NCI-H82 treated with DMSO at 0.1 percent for 48 hours (cell line): ENCODE measurements around the gene POLN.
"Not testable (repeated sequence)": the region's sequence is repeated elsewhere in the genome, so short reads cannot be mapped to it uniquely, and the experiment has no call there.

Source experiments
- DNase-seq: peaks from one replicate; lab custom pipeline; 2025; ENCODE audit not compliant: unreplicated experiment; lab: John Stamatoyannopoulos, UW

Gene POLN

DNA sequence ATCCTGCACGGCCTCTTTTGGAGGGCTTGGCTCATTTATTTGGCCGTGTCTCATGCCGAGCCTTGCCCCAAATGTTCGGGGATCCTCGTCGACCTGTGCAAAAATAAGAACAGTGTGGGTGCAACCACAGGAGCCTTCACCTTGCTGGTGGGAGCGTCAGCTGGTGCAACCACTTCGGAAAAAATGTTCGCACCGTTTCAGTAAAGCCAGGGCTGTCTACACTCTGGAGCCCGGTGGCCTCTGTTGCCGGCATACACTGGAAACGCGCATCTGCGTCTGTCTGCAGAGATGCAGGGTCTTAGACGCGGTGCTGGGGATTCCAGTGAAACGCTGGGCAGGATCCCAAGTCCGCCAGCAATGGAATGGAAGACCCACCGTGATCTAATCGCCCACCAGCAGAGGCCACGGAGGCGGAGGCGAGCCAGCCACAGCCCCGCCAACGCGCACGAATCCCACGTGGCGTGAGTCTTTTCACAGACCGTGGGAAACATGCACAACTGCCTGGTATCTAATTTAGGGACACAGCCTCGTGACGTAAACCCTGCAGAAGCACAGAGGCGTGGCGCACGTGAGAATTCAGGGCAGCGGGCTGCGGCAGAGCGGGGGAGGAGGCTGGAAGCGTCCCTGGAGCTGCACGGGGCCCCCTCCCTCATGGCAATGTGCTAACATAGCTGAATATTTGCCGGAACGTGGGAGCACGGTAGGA lies 33.8 kb upstream of the POLN start:
- no peak for DNase-seq

DNA sequence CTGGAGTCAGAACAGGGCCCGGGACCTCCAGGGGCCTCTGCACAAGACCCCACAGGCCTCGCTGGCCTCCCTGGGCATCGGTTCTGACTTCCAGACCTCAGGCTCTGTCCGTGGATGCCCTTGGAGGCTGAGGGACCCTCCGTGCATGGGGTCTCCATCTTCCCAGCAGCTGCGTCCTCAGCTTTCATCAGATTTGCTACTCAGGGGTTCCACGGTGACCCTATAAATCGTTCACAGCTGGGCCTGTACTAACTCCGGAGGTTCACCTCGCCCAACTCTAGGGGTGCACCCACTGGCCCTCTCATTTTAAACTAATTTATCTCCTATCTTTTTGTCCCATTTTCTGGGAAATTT lies 33.1 kb upstream of the POLN start:
- DNase-seq, result not testable (repeated sequence)

DNA sequence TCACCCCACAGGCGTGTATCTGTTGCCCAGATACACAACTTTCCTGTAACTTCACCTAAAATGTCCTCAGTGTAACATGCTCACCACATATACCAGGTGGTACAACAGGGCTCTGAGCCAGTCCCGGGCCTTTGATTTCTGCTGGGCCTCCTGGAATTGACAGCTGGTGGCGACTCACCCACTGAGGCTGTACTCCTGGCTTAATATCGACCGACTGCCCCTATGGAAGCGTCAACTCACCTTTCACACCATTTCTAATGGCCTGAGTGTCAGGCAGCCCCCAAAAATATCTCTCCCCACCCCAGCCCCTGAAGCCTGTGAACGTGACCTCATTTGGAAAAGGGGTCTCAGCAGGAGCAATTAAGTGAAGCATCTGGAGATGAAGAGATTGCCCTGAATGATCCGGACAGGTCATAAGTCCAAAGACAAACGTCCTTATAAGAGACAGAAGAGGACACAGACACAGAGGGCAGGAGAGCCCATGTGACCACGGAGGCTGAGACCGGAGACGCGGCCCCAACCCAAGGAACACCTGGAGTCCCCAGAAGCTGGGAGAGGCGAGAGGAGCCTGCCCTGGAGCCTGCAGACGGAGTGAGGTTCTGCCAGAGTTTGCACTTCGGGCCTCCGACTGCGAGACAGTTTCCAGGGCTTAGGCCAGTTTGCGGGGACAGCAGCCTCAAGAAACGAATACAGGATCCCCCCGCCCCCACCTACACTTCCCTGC lies 32.6 kb upstream of the POLN start:
- DNase-seq, result no peak

DNA sequence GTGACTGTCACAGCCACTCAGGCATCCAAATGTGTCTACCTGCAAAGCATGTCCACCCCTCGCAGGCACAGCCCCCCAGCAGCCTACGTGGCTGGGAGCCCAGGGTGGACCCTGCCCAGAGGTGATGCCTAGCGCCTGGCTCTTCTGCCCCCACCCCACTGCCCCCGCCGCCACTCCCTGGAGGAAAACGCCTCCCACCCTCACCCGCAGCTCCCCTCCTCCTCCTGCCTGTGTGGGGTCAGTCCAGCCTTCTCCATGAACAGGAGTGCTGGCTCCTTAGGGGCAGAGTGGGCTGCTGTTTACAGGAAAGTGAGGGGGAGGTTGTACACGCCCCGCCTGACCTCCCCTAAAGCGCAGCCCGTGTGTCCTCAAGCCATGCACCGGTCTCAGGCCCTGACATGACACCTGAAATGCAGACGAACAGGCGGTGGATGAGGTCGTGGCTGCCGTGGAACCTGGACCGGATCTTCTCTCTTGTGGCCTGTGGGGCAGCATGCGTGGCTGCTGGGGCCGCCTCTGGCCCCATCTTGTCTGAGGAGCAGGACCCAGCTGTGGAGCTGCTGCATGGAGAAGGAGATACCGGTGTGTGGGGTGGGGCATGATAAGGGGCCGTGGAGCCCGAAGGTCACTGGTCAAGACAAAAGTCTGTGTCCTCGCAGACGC lies 31.9 kb upstream of the POLN start:
- no peak for DNase-seq

DNA sequence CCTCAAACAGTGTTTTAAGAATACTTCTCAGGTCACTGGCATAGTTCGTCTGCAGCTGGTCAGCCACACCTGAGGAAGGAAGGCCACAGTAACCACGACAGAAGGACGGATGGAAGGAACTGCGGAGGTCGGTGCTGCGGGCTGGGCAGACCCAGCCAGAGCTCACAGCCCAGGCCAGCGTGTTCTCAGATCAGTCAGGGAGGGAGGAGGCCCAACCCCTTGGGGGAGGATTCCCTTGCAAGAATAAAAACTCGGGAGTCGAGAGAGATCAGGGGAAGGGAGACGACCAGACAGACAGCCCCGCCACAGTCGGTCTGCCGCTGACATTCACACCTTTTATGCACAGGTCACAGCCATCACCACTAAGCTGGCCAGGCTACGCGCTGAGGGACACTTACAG lies 31.3 kb upstream of the POLN start:
- DNase-seq, result no peak

DNA sequence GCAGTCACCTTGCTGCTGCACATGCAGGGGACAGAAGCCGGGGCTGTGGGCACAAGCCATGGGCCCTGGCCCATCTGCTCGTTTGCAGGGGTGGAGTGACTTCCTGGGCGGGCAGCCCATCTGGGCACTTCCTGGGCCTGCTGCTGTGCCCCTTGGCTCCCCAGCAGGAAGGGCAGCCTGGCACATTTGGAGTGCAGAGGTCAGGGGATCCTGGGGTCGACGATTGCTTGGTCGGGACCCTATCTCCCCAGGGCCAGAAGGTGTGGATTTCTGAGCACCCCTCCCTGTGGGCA lies 30.9 kb upstream of the POLN start:
- DNase-seq, result no peak

DNA sequence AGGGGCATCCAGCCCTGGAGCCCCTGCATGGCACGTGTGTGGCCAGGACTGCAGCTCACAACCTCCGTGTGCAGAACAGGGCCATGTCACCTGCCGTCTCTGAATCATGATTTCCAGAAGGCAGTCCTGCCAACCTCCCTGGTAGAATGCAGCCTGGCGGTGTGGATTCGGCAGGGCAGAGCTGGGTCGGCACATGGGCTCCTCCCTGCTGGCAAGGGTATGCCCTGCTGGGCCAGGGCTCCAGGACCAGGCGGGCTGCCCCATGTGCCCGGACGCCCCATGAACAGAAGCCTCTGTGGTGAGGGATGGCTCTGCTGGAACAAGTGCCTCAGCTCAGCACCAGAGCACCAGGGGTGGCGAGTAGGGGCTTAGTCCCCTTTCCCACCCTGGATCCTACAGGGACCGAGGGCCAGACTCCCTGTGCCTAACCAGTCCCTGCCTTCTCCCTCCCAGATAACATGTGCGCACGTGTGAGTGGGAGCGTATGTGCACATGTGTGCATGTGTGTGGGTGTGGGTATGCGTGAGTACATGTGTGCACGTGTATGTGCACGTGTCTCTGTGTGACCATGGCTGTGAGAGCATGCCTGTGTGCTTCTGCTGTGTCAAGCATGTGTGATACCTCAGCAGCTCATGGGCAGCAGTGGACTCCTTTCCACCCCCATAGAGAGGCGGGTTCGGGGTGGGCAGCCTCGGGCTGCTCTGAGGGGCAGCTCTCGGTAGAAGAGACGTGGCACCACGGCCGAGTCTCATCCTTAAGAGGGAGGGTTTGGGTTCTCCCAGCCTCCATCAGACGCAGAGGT lies 30.3 kb upstream of the POLN start:
- DNase-seq, result no peak

DNA sequence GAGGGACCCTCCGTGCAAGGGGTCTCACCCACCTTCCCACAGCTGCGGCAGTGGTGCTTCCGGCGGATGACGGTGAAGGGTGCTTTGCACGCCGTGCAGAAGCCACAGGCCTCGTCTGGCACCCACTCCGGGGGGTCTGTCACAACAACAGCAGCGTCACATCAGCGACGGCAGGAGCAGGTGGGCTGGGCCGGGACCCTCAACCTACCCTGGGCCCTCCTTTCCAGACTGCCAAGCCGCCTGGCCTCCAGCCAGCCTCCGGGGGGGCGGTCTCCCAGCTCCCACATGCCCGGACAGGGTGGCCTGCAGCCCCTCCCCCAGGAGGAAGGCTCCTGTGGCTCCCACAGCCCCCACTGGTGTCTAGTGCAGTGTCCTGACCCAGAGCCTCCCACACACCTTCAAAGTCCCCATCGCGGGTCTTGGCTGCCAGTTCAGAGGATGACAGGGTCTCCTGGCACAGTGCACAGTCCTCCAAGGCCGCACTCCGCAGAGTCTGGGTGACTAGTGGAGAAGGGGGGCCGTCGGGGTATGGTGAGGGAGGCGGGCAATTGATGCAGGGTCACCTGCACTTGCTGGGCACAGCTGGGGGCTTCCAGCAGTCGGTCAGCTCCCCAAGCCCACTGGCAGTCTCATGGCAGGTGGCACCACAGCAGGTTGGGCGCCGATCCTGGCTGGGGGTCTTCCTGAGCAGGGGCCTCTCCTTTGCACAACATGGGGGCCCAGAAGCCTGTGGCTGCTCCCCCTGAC lies 29.5 kb upstream of the POLN start:
- DNase-seq, result no peak

DNA sequence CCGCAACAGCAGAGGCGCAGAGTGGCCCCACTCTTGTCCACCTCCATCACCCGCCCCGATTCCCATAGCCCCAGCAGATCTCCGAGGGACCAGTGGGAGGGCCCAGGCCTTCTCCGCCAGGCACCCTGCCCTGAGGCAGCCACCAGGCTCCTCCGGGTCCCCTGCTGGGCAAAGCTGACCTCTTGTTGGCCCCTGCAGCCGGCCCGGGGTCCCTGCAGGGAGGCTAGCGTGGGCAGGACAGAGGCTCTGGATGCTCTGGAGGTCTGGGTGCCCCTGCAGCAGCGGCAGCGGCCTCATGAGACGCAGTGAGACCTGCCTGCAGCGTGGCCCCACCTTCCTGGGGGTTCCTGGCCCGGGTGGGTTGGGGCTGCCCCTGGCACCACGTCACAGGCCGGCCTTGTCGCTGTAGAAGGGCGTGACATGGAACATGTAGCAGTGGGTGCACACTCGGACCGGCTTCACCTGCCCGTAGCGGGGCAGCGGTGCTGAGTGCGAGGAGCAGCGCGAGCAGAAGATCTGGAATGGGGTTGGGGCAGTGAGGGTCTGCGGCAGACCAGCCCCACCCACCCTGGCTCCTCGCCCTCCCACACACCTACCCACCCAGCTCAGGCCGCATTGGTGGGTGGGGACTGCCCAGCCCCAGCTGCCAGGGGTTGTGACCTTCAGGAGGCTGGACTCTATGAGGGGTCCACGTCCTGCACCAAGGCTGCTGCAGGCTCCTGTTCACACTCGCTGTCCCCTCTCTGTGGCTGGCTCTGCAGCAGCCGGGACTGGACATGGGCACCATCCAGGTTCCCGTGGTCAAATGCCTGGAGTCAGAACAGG lies 28.6 kb upstream of the POLN start:
- DNase-seq, result no peak

DNA sequence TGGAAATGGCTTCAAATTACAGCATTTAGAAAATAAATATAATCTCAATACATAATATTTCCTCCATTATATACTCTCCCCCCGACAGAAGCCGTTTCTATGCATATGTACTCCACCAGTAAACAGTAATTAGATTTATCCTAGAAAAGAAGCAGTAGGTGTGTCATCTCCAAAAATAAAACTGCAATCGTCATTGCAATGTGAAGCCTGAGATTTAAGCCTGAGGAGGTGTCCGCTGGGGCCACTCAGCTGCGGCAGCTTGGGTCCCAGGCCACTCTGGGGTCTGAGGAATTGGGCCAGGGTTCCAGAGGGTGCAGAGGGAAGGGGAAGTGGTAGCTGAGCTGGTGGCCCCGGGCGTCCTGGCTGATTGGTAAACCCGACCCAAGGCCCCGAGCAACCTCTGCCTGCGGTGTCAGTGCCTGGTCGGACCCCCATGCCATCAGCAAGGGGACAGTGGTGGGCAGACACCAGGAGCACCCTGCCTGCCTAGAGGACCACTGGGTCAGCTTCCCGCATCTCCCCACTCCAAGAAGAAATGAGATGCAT lies 27.8 kb upstream of the POLN start:
- no peak for DNase-seq

DNA sequence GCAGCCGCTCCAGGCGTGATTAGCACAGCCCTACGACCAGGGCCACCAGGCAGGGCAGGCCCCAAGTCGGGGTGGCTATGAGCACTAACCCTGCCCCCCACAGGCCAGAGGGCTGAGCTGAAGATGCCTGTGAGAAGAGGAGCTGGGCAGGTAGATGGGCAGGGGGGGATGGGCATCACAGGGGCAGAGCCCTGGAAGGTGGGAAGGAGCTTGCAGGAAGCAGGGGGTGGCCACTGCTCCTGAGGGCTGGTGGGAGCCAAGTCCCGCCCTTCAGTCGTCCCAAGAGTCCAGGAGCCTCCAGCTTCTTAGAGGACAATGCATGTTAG lies 27.2 kb upstream of the POLN start:
- no peak for DNase-seq

DNA sequence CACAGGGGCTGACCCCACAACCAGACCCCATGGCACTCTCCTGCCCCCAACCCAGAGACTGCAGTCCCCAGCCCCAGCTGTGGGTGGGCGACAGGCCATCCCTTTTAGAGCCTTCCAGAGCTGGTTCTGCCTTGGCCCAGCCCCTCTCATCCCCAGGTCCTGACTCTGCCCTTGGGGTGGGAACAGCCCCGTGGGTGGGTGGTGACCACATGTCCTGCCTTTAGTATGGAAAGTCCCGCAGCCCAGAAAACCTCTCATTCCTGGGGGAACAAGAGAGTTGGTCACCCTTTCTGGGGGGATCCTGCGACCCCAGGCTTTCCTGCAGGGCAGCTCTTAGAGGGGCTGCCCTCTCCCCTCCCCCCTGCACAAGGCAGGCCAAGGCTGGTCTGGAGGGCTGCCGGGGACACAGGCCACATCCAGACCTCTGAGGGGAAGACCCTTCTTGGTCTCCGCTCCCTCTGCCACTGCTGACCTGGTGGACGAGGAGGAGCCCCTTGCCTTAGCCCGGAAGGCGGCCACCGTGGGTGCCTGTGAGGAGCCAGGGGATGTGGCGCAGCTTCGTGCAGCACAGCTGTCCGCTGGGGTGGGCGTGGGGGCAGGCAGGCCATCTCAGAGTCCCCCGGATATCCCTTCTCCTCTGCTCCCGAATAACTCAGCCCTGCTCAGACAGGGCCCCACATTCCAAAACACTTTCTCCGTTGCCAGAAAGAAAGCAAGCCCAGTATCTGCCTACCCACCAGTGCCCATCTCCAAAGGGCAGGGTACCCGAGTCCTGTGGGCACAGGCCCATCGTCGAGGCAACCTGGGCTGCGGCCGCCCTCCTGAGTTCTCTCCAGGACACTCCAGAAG lies 26.7 kb upstream of the POLN start:
- no peak for DNase-seq

DNA sequence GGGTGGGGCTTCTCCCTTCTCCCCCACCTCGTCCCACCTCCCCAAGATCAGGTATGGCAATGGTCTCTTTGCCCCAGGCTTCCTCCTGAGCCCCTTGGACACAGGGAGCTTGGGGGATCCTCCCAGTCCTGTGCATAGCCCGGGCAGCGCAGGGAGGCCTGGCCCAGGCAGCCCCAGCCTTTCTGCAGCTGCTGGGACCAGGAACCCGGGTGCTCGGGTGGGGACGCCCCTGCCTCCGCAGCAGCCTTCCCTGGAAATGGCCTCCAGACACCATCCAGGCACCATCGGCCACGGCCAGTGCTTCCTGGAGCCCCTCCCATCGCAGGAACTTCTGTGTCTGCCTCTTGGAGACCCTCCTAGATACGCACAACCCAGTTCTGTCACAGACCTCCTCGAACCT lies 25.9 kb upstream of the POLN start:
- DNase-seq, result no peak

DNA sequence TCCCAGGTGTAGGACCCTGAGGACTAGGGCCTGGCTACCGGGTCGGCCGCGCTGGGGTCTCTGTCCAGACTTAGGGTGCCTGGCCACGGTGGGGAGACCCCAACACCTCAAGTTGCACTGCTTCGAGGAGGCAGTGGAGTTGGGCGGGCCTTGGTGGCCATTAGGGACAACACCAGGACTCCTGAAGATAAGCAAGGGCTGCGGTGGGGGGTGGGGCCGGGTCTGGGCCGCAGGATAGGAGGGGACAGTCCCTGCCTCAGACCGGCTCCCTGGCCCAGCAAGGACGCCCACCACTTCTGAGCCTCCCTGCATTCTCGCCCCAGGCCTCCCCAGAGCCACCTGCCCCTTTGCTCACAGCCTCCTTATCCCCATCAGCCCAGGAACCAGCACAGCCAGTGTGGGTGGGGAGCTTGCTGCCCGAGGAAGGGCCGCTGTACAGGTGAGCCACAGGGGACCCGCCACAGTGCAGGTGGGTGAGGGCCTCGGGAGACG lies 25.4 kb upstream of the POLN start:
- no peak for DNase-seq

DNA sequence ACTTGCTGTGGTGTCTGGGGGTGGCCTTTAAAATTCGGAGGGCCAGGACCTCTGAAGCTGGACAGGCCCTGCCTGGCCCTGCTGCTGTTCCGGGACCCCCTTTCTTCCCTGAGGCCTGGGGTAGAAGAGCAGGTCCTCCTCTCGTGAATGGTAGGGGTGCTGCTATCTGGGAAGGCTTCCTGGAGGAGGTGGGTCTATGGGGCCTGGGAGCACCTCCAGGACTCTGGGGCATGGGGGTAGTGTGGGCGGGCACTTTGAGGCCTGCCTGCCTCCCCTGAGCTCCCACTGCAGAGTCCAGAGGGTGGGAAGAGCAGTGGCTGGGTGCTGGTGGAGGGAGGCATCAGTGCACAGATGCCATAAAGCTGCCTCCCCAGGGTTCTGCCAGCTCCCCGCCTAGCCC lies 24.9 kb upstream of the POLN start:
- no peak for DNase-seq

DNA sequence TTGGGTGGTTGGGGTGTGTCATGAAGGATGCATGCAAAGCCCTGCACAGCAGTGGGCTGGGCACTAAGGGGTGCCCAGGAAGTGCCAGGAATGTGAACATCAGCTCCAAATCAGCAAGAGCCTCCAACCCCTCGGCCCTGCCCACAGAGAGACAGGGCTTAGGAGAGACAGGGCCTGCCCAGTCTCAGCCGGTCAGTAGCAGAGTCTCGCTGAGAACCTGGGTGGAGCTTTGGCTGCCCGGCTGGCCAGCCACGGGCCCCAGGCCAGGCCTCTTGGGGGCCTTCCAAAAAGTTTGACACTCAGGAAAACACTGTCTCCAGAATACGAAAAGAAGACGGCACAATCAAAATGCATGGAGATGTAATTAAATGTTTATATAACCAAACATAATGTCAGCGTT lies 24.3 kb upstream of the POLN start:
- no peak for DNase-seq

DNA sequence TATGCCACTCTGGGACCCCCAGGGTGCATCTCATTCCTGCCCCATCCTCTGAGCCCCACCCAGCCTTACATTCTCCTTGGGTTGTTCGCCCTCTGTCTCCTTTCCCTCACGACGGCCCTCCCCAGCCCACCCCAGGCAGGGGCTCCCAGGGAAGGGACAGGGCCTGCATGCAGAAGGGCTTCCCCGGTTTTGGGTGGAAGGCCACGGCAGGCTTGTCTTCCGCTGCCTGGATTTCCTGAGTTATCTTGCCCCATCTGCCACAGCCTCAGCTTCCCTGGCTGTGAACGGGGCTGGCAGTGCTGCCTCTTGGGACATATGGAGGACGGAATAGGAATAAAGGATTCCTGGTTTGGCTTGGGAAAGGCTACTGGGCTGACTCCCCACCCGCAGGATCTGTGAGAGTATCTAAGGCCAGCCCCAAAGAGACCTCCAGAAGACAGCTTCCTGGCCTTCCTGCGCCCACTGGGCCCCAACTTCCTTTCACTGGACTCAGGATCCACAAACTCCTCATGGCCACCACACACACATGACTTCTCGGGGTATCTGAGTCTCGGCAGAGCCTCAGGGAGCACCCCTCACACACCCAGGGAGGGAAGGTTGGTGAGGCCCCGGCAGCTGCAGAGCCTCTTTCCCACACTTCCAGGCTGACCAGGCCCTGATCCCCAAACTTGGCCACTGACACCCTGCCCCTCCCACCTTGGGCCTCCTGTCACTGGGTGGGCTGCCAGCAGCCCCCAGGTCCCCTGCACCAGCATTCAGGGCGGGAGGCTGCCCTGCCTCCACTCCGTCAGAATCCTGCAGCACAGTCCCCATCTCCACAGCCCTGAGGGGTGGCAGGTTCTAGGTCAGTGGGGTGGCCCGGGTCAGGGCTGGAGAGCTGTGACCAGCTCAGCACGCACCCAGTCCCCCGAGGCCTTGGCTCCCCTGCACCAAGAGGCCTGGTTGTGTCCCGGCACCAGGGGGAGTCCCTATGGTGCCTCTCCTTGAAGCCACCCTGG lies 23.5 kb upstream of the POLN start:
- DNase-seq, result no peak

DNA sequence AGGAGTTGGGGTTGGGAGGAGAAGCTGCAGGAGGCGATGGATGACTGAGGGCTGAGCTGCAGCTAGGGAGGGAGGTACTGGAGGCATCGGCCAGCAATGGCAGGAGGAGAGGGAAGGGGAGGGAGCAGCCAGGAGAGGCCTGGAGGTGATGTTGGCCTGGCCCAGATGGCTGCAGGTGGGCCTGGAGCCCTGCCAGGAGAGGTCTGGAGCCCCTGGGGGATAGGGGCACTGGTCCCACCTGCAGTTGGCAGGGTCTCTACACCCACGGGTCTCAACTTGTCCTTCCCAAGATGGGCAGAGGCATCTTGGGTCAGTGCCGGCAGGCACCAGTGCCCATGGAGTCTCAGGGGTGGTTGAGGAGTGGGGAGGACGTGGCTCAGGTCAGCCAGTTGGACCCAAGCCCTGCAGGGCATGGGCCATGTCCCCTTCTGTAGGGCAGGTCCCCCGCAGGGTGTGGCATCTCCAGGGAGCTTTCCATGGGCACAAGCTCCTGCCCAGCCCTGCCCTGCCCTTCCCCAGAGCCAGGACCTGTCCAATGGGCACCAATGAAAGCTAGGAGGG lies 22.6 kb upstream of the POLN start:
- no peak for DNase-seq
